ENCODE data around the gene ULK4.

ULK4 gene

GRCh38 chr3:41955192-41955591, 6.7 kb downstream of the ULK4 start:
- Histone ChIP-seq H3K9me3 (ENCODE audit: insufficient read depth, low read length, severe bottlenecking) (no peaks in the 10 kb centered on the region), H3K4me2 (ENCODE audit: insufficient read depth, low read length) (no peak overlapping the region), H4K20me1 (ENCODE audit: insufficient read depth, low read length) (no peaks in the 10 kb centered on the region), H3K79me2 (ENCODE audit: insufficient read depth, low read length) (peaks cover 6% of the 10 kb centered on the region; the same call in 1 of the 2 replicates), H3K4me1 (ENCODE audit: insufficient read depth, low read length) (peaks cover 3% of the 10 kb centered on the region; the same call in 1 of the 2 replicates), H3K9ac (ENCODE audit: low read depth, low read length) (no peak overlapping the region), H2AFZ (ENCODE audit: low read depth, low read length) (no peak overlapping the region), H3K36me3 (ENCODE audit: insufficient read depth, low read length) (peaks cover 4% of the 10 kb centered on the region; the same call in 1 of the 2 replicates), H3K4me3 (ENCODE audit: low read depth in 1 of 2, low read length in 2 of 2) (no peak overlapping the region), H3K27ac (ENCODE audit: low read length) (no peak overlapping the region), H3K27me3 (ENCODE audit: insufficient read depth, low read length, poor library complexity) (no peaks in the 10 kb centered on the region)
- no peak for ATAC-seq (ENCODE audit: insufficient read depth, low read depth)
- no peak for TF ChIP-seq EZH2 (IDR thresholded peaks at IDR 0.05; ENCODE audit: borderline replicate concordance, low read depth, low read length, severe bottlenecking)
- TF ChIP-seq, protein P1, sequence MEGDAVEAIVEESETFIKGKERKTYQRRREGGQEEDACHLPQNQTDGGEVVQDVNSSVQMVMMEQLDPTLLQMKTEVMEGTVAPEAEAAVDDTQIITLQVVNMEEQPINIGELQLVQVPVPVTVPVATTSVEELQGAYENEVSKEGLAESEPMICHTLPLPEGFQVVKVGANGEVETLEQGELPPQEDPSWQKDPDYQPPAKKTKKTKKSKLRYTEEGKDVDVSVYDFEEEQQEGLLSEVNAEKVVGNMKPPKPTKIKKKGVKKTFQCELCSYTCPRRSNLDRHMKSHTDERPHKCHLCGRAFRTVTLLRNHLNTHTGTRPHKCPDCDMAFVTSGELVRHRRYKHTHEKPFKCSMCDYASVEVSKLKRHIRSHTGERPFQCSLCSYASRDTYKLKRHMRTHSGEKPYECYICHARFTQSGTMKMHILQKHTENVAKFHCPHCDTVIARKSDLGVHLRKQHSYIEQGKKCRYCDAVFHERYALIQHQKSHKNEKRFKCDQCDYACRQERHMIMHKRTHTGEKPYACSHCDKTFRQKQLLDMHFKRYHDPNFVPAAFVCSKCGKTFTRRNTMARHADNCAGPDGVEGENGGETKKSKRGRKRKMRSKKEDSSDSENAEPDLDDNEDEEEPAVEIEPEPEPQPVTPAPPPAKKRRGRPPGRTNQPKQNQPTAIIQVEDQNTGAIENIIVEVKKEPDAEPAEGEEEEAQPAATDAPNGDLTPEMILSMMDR (IDR thresholded peaks at IDR 0.05; ENCODE audit: borderline replicate concordance, extremely low read depth, low read length, poor library complexity, severe bottlenecking) = no peak
- DNase-seq = no peak

GRCh38 chr3:41943311-41943843, 18.5 kb downstream of the ULK4 start:
- Histone ChIP-seq H4K20me1 (ENCODE audit: insufficient read depth, low read length) (no peaks in the 10 kb centered on the region; the same call in 1 of the 2 replicates), H3K9ac (ENCODE audit: low read depth, low read length) (no peak overlapping the region), H3K4me2 (ENCODE audit: insufficient read depth, low read length) (no peak overlapping the region), H3K4me3 (ENCODE audit: low read depth in 1 of 2, low read length in 2 of 2) (no peak overlapping the region), H3K36me3 (ENCODE audit: insufficient read depth, low read length) (0 out of 2 replicates have a peak, but pooled peaks cover 3% of the 10 kb centered on the region), H3K9me3 (ENCODE audit: insufficient read depth, low read length, severe bottlenecking) (no peaks in the 10 kb centered on the region), H3K27ac (ENCODE audit: low read length) (no peak overlapping the region), H3K79me2 (ENCODE audit: insufficient read depth, low read length) (no peaks in the 10 kb centered on the region), H2AFZ (ENCODE audit: low read depth, low read length) (no peak overlapping the region), H3K27me3 (ENCODE audit: insufficient read depth, low read length, poor library complexity) (no peaks in the 10 kb centered on the region), H3K4me1 (ENCODE audit: insufficient read depth, low read length) (no peaks in the 10 kb centered on the region)
- TF ChIP-seq, protein P1 (IDR thresholded peaks at IDR 0.05; ENCODE audit: borderline replicate concordance, extremely low read depth, low read length, poor library complexity, severe bottlenecking) = no peak
- no peak for TF ChIP-seq EZH2 (IDR thresholded peaks at IDR 0.05; ENCODE audit: borderline replicate concordance, low read depth, low read length, severe bottlenecking)
- DNase-seq = no peak
- no peak for ATAC-seq (ENCODE audit: insufficient read depth, low read depth)

DNA sequence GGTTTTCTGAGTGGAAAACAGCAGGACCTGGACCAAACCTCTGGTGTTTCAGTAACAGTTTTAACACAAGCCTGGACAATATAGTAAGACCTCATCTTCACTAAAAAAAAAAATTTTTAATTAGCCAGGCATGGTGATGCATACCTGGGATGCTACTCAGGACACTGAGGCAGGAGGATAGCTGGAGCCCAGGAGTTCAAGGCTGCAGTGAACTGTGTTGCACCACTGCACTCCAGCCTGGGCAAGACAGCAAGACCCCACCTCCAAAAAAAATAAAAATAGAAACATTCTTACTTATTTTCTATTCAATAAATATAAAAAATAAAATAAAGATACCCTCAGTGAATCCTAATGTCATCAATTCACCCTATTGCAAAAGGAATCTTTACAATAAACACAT, 21.5 kb downstream of the ULK4 start:
- Histone ChIP-seq H3K9me3 (ENCODE audit: insufficient read depth, low read length, severe bottlenecking) (no peaks in the 10 kb centered on the region), H3K4me1 (ENCODE audit: insufficient read depth, low read length) (no peaks in the 10 kb centered on the region), H3K4me2 (ENCODE audit: insufficient read depth, low read length) (no peak overlapping the region), H3K4me3 (ENCODE audit: low read depth in 1 of 2, low read length in 2 of 2) (no peak overlapping the region), H3K27ac (ENCODE audit: low read length) (no peak overlapping the region), H2AFZ (ENCODE audit: low read depth, low read length) (no peak overlapping the region), H3K9ac (ENCODE audit: low read depth, low read length) (no peak overlapping the region), H3K36me3 (ENCODE audit: insufficient read depth, low read length) (no peaks in the 10 kb centered on the region), H3K27me3 (ENCODE audit: insufficient read depth, low read length, poor library complexity) (no peaks in the 10 kb centered on the region), H4K20me1 (ENCODE audit: insufficient read depth, low read length) (no peaks in the 10 kb centered on the region; the same call in 1 of the 2 replicates), H3K79me2 (ENCODE audit: insufficient read depth, low read length) (no peaks in the 10 kb centered on the region)
- TF ChIP-seq, protein P1 (IDR thresholded peaks at IDR 0.05; ENCODE audit: borderline replicate concordance, extremely low read depth, low read length, poor library complexity, severe bottlenecking) = no peak
- TF ChIP-seq EZH2 (IDR thresholded peaks at IDR 0.05; ENCODE audit: borderline replicate concordance, low read depth, low read length, severe bottlenecking) = no peak
- DNase-seq = no peak
- no peak for ATAC-seq (ENCODE audit: insufficient read depth, low read depth)

Measured in DND-41 (cell line).